PC-9 (cell line): ENCODE measurements around the gene PARM1.

ENCODE experiments used
- CTCF ChIP-seq: fragments of 200-600 bp; sonication (generic); conservative IDR thresholded peaks from 2 replicates; pipeline ENCODE4 v1.6.1; 2017; ENCODE audit warnings: mixed run types, antibody characterized with exemption, mild to moderate bottlenecking, moderate library complexity
- EZH2 ChIP-seq: fragments of 200-600 bp; sonication (generic); IDR thresholded peaks from 2 replicates; pipeline ENCODE4 v1.8.0; 2017; ENCODE audit warnings: antibody characterized with exemption, low read depth

- TF ChIP-seq CTCF (no peak), EZH2 (no peak)
These were observed 8.2 kb downstream of the PARM1 start for GRCh38 chr4:74941123-74941522.
